ENCODE data around the gene PGAP6. TPM values are rescaled to one million over a fixed set of nuclear protein-coding genes. Genes with fewer than 3 reads are reported as not detected.

PGAP6 gene
- total and polyA plus RNA-seq, 2 of the 4 experiments (the other 2 are of a cell fraction) = 49.1 to 124 TPM

DNA sequence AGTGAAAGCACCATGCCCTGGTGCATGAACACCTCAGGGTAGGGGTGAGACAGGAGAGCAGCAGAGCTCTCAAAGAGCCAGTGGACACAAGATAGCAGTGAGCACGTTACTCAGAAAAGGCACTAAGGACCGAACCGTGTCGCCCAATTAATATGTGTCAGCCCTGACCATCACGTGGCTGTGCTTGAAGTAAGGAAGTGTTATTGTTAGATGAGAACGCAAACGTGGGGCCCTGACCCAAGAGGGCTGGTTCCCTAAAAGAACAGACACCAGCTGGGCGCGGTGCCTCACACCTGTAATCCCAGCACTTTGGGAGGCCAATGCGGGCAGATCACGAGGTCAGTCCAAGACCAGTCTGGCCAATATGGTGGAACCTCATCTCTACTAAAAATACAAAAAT, 45.5 kb downstream of the PGAP6 start:
- TF ChIP-seq USF2 (IDR thresholded peaks at IDR 0.05; ENCODE audit: low read depth, low read length) (no peak), CHD1 (IDR thresholded peaks at IDR 0.05; ENCODE audit: low read depth, low read length) (no peak), CEBPB (IDR thresholded peaks at IDR 0.05; ENCODE audit: low read depth, low read length) (no peak), MAFK (IDR thresholded peaks at IDR 0.05; ENCODE audit: low read depth, low read length) (no peak), BHLHE40 (IDR thresholded peaks at IDR 0.05; ENCODE audit: low read depth, low read length) (no peak), RCOR1 (IDR thresholded peaks at IDR 0.05; ENCODE audit: insufficient replicate concordance, low read length) (no peak), SMC3 (IDR thresholded peaks at IDR 0.05; ENCODE audit: low read depth, low read length) (no peak), ELK1 (IDR thresholded peaks at IDR 0.05; ENCODE audit: borderline replicate concordance, low read depth, low read length) (no peak), RAD21 (IDR thresholded peaks at IDR 0.05; ENCODE audit: low read length) (no peak), NFE2L2 (IDR thresholded peaks at IDR 0.05; ENCODE audit: low read depth, low read length) (no peak), MAZ (IDR thresholded peaks at IDR 0.05; ENCODE audit: borderline replicate concordance, low read depth, low read length) (no peak)
- TF ChIP-seq, protein P1, sequence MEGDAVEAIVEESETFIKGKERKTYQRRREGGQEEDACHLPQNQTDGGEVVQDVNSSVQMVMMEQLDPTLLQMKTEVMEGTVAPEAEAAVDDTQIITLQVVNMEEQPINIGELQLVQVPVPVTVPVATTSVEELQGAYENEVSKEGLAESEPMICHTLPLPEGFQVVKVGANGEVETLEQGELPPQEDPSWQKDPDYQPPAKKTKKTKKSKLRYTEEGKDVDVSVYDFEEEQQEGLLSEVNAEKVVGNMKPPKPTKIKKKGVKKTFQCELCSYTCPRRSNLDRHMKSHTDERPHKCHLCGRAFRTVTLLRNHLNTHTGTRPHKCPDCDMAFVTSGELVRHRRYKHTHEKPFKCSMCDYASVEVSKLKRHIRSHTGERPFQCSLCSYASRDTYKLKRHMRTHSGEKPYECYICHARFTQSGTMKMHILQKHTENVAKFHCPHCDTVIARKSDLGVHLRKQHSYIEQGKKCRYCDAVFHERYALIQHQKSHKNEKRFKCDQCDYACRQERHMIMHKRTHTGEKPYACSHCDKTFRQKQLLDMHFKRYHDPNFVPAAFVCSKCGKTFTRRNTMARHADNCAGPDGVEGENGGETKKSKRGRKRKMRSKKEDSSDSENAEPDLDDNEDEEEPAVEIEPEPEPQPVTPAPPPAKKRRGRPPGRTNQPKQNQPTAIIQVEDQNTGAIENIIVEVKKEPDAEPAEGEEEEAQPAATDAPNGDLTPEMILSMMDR (conservative IDR thresholded peaks at IDR 0.05; ENCODE audit: low read depth, low read length) = no peak
- Histone ChIP-seq H4K8ac (ENCODE audit: low read depth in 2 of 2, low read length in 2 of 2) (no peak overlapping the region), H2AFZ (replicated peaks; ENCODE audit: low read length, poor library complexity) (no peak overlapping the region), H3K27me3 (ENCODE audit: control insufficient read depth, insufficient read depth, low read length) (no peaks in the 10 kb centered on the region), H3K4me2 (ENCODE audit: low read depth, low read length) (no peak overlapping the region), H3K4ac (ENCODE audit: low read depth, low read length) (no peak overlapping the region), H2BK20ac (ENCODE audit: low read depth, low read length) (no peak overlapping the region), H2AK9ac (replicated peaks; ENCODE audit: low read depth, low read length, poor library complexity) (no peak overlapping the region), H3K4me3 (ENCODE audit: insufficient read depth, low read depth, low read length) (no peak overlapping the region), H3K27ac (ENCODE audit: insufficient read depth, low read length) (no peak overlapping the region), H3K36me3 (ENCODE audit: control insufficient read depth, insufficient read depth, low read length) (no peaks in the 10 kb centered on the region), H3K9me3 (ENCODE audit: control insufficient read depth, insufficient read depth, low read length) (no peaks in the 10 kb centered on the region), H3K23ac (ENCODE audit: low read depth, low read length) (no peak overlapping the region), H3K14ac (replicated peaks; ENCODE audit: low read depth, low read length) (no peak overlapping the region), H4K20me1 (ENCODE audit: insufficient read depth, low read length) (peaks cover 74% of the 10 kb centered on the region), H4K5ac (ENCODE audit: low read depth, low read length) (no peak overlapping the region), H3K79me1 (ENCODE audit: low read depth in 1 of 2, low read length in 2 of 2) (peaks cover 22 to 75% of the 10 kb centered on the region in 2 experiments), H3K56ac (ENCODE audit: extremely low read depth, insufficient read depth, low read length) (no peak overlapping the region), H2BK120ac (ENCODE audit: low read depth, low read length) (no peak overlapping the region), H4K91ac (ENCODE audit: insufficient read depth, low read depth, low read length) (no peak overlapping the region), H3K18ac (ENCODE audit: low read depth, low read length) (no peak overlapping the region), H3K9me1 (ENCODE audit: insufficient read depth, low read length) (peaks cover 26% of the 10 kb centered on the region), H2BK5ac (ENCODE audit: low read depth, low read length, poor library complexity, severe bottlenecking) (no peak overlapping the region), H2BK15ac (ENCODE audit: low read depth, low read length) (no peak overlapping the region), H2AK5ac (ENCODE audit: low read depth, low read length) (no peak overlapping the region), H3K9ac (ENCODE audit: low read depth, low read length) (no peak overlapping the region), H3K4me1 (ENCODE audit: control insufficient read depth, insufficient read depth, low read length) (peaks cover 10% of the 10 kb centered on the region)
- in situ Hi-C loops (cut with MboI; ENCODE audit: low sequenced_read_pairs) (no loop called here), intact Hi-C loops (cut with micrococcal nuclease) (no loop called here), dilution Hi-C loops (cut with HindIII; ENCODE audit: low sequenced_read_pairs, unreplicated experiment) (no loop called here)
- ChIA-PET CTCF (no interaction called here), POLR2A (ENCODE audit: unreplicated experiment) (no interaction called here)
- no TSS peak for BruUV-seq (replicated peaks)
- WGBS, 2 experiments (ENCODE audit: extremely low coverage in 2 of 2, insufficient read length in 1 of 2) = 94% methylated on average over 3 of the region's 11 CpGs; no CpG with 5 or more reads in 1 of the 2 experiments
- DNase-seq = no peak
- ATAC-seq (ENCODE audit: low read depth) = no peak
